Panc1 (cell line): Measurements from ENCODE around the gene CAPN15. TPM values are rescaled to one million over a fixed set of nuclear protein-coding genes. Genes with fewer than 3 reads are reported as not detected.

ENCODE experiments used
- ATAC-seq: fragments of 200-7000 bp; cut with Tn5 transposase; 2 replicates; pipeline ENCODE4 v1.9.1; 2020; ENCODE audit warnings: mild to moderate bottlenecking, moderate library complexity
- BruUV-seq: library from RNA; stranded (reverse); fragments of 400-500 nt; replicated peaks from 2 replicates; lab custom pipeline; 2021; lab: Mats Ljungman, UMichigan
- CTCF ChIA-PET: fragments of 300-600 bp; sonication (Branson Sonifier 250); formaldehyde crosslinking; loops from one replicate; lab custom pipeline; 2022; ENCODE audit warnings: antibody characterized with exemption; lab: Charles Lee
- POLR2A ChIA-PET: fragments of 300-600 bp; sonication (Branson Sonifier 250); formaldehyde crosslinking; loops from one replicate; lab custom pipeline; 2022; ENCODE audit warnings: antibody characterized with exemption; lab: Charles Lee
- DNase-seq: peaks from one replicate; pipeline ENCODE4 v3.0.0-alpha.2; 2010; ENCODE audit warnings: low read depth, low spot score
- H3K27ac ChIP-seq: 2 replicates; pipeline ENCODE4 v1.5.1; 2011; ENCODE audit warnings: mild to moderate bottlenecking, low read length, inconsistent platforms
- H3K27me3 ChIP-seq: fragments of 200-500 bp; sonication (Bioruptor generic); 2 replicates; pipeline ENCODE4 v1.6.0; 2014; ENCODE audit warnings: low read length, inconsistent platforms; ENCODE audit not compliant: control insufficient read depth, insufficient read depth
- H3K36me3 ChIP-seq: fragments of 200-500 bp; sonication (Bioruptor generic); 2 replicates; pipeline ENCODE4 v1.5.1; 2014; ENCODE audit warnings: inconsistent platforms, mild to moderate bottlenecking, low read length, moderate library complexity; ENCODE audit not compliant: control insufficient read depth, insufficient read depth
- H3K4me1 ChIP-seq: 2 replicates; pipeline ENCODE4 v1.5.1; 2011; ENCODE audit warnings: inconsistent platforms, mild to moderate bottlenecking, low read length, moderate library complexity; ENCODE audit not compliant: control insufficient read depth, insufficient read depth
- H3K4me3 ChIP-seq, 2 experiments: 2 replicates each; pipeline ENCODE4 v1.5.1; 2011 to 2012; ENCODE audit warnings: low read depth in 2 of 2, low read length in 2 of 2, mild to moderate bottlenecking in 2 of 2, inconsistent platforms in 1 of 2, moderate library complexity in 1 of 2
- H3K9me3 ChIP-seq: fragments of 200-500 bp; sonication (Bioruptor generic); 2 replicates; pipeline ENCODE4 v1.5.1; 2014; ENCODE audit warnings: low read depth, mild to moderate bottlenecking, inconsistent platforms, low read length, moderate library complexity; ENCODE audit not compliant: control insufficient read depth, insufficient read depth
- POLR2AphosphoS5 ChIP-seq: IDR thresholded peaks from 2 replicates; pipeline ENCODE4 v1.6.1; 2012; ENCODE audit warnings: mild to moderate bottlenecking, low read depth, low read length, moderate library complexity
- REST ChIP-seq, 2 experiments: IDR thresholded peaks; 2 replicates each; pipeline ENCODE4 v1.6.1; 2011 to 2012; ENCODE audit warnings: low read depth in 2 of 2, control low read depth in 1 of 2, low read length in 1 of 2, mild to moderate bottlenecking in 1 of 2, moderate library complexity in 1 of 2; ENCODE audit not compliant: insufficient read depth in 1 of 2
- SIN3A ChIP-seq: IDR thresholded peaks from 2 replicates; pipeline ENCODE4 v1.6.1; 2012; ENCODE audit warnings: low read depth, mild to moderate bottlenecking, low read length, moderate library complexity, borderline replicate concordance; ENCODE audit not compliant: insufficient read depth
- TCF7L2 ChIP-seq: IDR thresholded peaks from 2 replicates; pipeline ENCODE4 v1.6.1; 2011; ENCODE audit warnings: mild to moderate bottlenecking, low read depth, low read length, inconsistent platforms
- in situ Hi-C: cut with HindIII; loops from 2 replicates; pipeline ENCODE4 v1.10.0; 2016; ENCODE audit warnings: low sequenced_read_pairs, low pct_unique_long_range_greater_than_20kb
- intact Hi-C: fragments of 100-400 bp; cut with micrococcal nuclease; formaldehyde crosslinking; loops from one replicate; pipeline ENCODE4 v1.10.0; 2022; ENCODE audit not compliant: unreplicated experiment
- total RNA-seq: library from RNA; stranded (reverse); gene quantifications from one replicate; pipeline ENCODE4 v1.2.1, GENCODE V29; 2021; ENCODE audit not compliant: unreplicated experiment
- TF ChIP-seq, protein P1 (sequence below): fragments of 450-650 bp; IDR thresholded peaks from 2 replicates; pipeline ENCODE4 v1.5.1; 2017; ENCODE audit warnings: mild to moderate bottlenecking

The CAPN15 gene
- total RNA-seq, 1 experiment from 2014 or later, result 78.5 TPM

DNA sequence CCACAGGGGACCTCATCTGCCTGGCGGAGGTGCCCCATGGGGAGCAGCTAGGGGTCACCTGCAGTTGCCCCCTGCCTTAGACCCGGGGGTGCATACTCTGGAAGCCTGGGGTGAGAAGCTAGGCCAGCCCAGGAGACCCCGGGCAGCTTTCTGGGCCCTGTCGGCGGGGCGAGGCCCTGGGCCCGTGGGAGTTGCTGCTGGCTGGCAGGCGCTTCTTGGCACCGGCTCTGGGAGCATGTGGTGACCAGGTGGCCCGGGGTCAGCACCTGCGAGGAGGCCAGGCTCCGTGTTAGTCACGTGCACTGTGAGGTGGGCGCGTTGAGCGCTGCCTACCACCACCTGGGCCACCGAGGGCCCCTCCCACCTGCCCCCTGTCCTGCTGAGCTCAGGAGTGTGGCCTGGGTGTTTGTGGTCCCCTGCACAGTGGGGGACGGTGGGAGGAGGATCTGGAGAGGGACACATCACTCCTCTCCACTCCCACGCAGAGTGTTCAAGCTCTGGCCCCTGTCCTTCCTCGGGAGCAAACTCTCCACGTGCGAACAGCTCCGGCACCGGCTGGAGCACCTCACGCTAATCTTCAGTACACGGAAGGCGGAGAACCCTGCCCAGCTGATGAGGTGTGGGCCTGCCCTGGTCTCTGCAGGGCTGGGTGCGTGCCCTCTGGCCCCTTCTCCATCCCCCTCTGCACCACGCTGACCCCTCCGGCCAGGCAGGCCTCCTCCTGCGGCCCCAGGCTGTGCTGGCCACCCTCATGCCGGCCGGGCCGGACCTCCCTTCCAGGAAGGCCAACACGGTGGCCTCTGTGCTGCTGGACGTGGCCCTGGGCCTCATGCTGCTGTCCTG is 48.1 kb downstream of the CAPN15 start:
- BruUV-seq, result no TSS peak
- CTCF ChIA-PET, result no interaction called here
- Histone ChIP-seq H3K4me1 (peaks cover 15% of the 10 kb centered on the region), H3K4me3 (no peak overlapping the region), H3K36me3 (no peaks in the 10 kb centered on the region), H3K9me3 (no peaks in the 10 kb centered on the region), H3K27ac (no peak overlapping the region), H3K27me3 (no peaks in the 10 kb centered on the region)
- no peak for TF ChIP-seq TCF7L2
- TF ChIP-seq REST (IDR thresholded peaks at IDR 0.05; ENCODE audit: insufficient read depth in 1 of 2, low read depth in 2 of 2, low read length in 1 of 2), result no peak
- no peak for TF ChIP-seq POLR2AphosphoS5
- TF ChIP-seq SIN3A, result no peak
- TF ChIP-seq, protein P1, sequence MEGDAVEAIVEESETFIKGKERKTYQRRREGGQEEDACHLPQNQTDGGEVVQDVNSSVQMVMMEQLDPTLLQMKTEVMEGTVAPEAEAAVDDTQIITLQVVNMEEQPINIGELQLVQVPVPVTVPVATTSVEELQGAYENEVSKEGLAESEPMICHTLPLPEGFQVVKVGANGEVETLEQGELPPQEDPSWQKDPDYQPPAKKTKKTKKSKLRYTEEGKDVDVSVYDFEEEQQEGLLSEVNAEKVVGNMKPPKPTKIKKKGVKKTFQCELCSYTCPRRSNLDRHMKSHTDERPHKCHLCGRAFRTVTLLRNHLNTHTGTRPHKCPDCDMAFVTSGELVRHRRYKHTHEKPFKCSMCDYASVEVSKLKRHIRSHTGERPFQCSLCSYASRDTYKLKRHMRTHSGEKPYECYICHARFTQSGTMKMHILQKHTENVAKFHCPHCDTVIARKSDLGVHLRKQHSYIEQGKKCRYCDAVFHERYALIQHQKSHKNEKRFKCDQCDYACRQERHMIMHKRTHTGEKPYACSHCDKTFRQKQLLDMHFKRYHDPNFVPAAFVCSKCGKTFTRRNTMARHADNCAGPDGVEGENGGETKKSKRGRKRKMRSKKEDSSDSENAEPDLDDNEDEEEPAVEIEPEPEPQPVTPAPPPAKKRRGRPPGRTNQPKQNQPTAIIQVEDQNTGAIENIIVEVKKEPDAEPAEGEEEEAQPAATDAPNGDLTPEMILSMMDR, result no peak
- POLR2A ChIA-PET, result no interaction called here
- in situ Hi-C loops (no loop called here), intact Hi-C loops (no loop called here)
- ATAC-seq, result no peak
- DNase-seq, result no peak

DNA sequence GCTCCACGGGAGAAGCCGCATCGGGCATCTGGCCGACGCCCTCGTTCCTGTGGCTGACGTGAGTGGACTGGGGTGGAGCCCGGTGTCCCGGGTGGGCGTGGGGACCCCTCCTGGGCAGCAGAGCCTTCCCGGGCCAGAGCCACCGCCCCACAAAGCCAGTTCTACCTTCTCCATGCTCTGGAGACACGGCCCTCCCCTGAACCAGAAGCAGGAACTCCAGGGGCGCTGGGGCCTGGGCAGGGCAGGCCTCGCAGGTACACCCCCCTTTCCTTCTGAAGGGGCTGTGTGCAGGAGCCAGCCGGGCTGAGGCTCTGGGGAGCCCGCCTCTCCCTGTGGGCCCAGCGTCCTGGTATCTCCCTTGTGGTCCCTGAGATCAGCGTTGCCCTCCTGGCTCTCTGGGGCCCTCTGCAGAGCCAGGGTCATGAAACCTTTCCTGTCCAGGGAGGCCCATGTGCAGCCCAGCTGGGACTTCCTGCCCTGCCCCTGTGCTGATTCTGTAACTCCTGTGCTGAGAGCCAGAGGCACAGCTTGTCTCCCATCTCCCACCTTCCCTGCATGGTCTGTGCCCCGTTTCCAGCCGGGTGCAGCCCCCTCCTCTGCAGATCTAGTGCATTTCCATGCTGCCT is 48.8 kb downstream of the CAPN15 start:
- no peaks in the 10 kb centered on the region for H3K9me3 ChIP-seq
- no peak overlapping the region for H3K4me3 ChIP-seq
- no peaks in the 10 kb centered on the region for H3K27me3 ChIP-seq
- CTCF ChIA-PET, result no interaction called here
- TF ChIP-seq, protein P1, result no peak
- TF ChIP-seq POLR2AphosphoS5, result no peak
- TF ChIP-seq REST (IDR thresholded peaks at IDR 0.05; ENCODE audit: insufficient read depth in 1 of 2, low read depth in 2 of 2, low read length in 1 of 2), result no peak
- TF ChIP-seq TCF7L2, result no peak
- no peak for TF ChIP-seq SIN3A
- H3K36me3 ChIP-seq, result no peaks in the 10 kb centered on the region
- POLR2A ChIA-PET, result no interaction called here
- in situ Hi-C loops (no loop called here), intact Hi-C loops (no loop called here)
- peaks cover 15% of the 10 kb centered on the region for H3K4me1 ChIP-seq
- H3K27ac ChIP-seq, result no peak overlapping the region
- no peak for DNase-seq
- no peak for ATAC-seq
- BruUV-seq, result no TSS peak
